NCI-H128 (cell line): ENCODE data around the gene SNX14.
"Not testable (repeated sequence)": the region's sequence is repeated elsewhere in the genome, so short reads cannot be mapped to it uniquely, and the experiment has no call there.

Experiments
- DNase-seq: peaks from one replicate; lab custom pipeline; 2025; ENCODE audit not compliant: unreplicated experiment; lab: John Stamatoyannopoulos, UW

The SNX14 gene

DNA sequence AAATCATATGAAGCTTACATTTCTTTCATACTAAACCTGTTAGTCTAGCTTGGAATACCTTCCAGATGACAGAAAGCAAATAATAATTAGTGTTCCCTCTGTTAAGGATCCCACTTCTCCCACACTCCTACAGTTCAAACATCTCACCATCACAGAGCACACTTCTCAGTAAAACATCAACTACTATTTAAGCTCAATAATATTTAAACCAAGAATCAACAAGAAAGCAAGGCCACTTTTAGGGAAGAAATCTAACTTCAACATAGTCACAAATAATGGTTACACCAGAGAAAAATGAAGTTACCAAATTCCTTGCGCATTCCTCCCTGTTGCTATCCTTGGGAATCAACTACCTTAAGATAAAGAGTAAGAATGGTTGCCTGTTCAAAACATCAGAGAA lies 1.6 kb downstream of the SNX14 start:
- no peak for DNase-seq

DNA sequence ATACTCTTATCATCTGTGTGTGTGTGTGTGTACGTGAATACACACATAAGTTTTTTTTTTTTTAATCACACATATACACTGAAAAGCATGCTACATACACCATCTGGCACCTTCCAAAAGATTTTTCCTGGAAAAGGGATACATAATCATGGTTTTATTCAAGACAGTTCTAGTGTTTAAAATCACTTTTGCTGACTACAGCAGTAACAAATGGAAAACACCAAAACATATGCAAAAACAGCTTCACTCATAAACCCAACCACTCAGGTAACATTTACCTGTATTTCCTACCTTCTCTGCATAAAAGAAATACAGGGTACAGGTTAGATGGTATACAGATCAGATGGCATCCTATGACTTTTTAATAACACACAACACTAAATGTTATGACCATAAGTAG lies 2.5 kb downstream of the SNX14 start:
- no peak for DNase-seq

DNA sequence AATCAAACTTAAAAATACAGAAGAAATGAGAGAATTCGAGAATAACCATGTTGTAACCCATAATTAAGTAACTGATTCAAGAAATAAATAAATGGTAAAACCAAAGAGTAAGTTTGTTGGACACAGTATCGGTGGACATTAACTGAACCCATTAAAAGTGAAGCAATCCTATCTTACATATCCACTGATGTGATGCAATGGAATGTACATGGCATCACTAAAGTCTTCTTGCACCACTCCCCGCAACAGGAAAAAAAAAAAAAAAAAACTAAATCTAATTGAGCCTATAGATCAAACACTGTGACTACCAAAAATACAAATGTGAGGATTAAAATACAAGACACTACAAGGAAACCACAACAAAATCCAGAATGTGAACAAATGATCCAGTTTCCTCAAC lies 7.9 kb downstream of the SNX14 start:
- DNase-seq, result no peak

GRCh38 chr6:85582832-85583231 lies 10.8 kb downstream of the SNX14 start:
- not testable (repeated sequence) for DNase-seq

- no peak for DNase-seq
Measured at GRCh38 chr6:85581572-85581971, 12.1 kb downstream of the SNX14 start.

DNA sequence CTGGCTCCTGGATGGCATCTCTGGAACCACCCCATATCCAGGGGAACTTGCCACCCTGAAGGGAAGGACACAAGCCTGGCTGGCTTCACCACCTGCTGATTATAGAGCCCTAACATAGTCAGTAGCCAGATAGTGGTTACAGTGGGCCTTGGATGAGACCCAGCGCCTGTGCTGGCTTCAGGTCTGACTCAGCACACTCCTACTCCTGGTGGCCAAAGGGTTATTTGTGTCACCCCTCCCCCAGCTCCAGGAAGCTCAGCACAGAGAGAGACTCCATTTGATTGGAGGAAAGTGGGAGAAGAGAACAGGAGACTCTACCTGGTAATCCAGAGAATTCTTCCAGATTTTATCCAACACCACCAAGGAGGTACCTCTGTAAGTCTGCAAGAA lies 12.8 kb downstream of the SNX14 start:
- no peak for DNase-seq

DNA sequence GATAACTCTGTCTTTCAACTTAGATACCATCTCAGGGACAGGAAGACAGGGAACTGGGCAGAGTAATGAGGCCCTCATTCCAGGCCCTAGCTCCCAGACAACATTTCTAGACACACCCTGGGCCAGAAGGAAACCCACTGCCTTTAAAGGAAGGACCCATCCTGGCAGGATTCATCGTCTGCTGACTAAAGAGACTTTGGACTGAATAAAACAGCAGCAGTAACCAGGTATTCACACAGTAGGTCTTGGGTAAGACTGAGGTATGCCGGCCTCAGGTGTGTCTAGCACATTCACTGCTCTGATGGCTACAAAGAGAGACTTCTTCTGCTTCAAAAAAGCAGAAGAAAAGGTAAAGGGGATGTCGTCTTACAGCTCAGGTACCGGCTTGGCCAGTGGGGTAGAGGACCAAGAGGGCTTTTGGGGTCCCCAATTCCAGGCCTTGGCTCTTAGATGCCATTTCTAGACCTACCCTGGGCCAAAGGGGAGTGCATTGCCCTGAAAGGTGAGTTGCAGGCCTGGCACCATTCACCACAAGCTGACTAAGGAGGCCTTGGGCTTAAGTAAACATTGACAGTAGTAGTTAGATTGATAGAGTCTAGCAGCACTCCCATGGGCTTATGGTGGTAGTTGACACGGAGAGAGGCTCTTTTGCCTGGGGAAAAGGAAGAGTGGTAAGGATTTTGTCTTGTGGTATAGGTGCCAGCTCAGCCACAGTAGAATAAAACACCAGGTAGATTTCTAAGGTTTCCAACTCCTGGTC lies 13.4 kb downstream of the SNX14 start:
- DNase-seq, result no peak

- no peak for DNase-seq
Measured at GRCh38 chr6:85579581-85579980, 14.1 kb downstream of the SNX14 start.

DNA sequence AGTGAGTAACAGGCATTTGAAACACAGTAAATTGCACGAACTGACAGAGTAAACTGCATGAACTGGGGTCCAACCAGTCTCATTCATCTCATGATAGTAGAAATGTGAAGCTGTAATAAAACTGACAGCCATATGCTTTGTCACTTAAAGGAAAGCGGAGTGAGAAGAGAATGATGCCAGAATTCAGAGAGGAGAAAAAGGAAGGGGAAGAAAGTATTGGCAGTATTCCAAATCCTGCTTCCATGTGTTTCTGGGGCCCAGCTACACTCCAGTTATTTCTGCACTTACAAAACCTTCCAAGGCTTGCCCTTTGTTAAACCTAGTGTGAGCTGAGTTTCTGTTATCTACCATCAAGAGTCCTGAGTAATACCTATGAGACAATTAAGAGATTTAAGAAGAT lies 17.2 kb downstream of the SNX14 start:
- no peak for DNase-seq

DNA sequence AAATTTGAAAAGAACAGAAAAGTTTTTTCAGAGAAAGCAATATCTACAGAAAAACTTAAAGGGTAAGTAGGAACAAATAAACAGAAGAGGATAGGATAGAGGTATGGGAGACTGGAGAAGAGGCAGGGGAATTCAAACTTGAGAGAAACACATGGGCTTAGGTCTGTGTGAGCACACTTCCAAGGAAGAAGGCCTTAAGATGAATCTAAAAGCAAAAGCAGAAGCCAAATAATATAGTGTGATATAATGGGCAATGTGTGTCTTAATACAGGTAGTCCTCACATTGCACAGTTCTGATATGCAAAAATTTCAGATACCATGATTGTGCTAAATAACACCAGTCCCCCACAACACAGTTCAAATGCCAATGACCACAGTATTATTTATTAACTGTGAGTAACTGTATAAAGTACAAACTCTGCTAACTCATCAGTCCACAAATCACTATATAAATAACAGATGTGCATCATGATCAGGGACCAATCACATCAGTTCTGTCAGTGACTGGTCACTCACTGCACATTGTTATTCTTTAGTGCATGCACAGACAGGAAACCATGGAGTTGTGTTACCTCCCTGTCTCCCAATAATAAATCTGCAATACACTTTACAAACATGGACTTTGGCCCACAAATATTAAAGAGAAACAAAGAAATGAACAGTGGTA lies 18.6 kb downstream of the SNX14 start:
- no peak for DNase-seq

- no peak for DNase-seq
Measured at GRCh38 chr6:85569323-85569722, 24.3 kb downstream of the SNX14 start.

- no peak for DNase-seq
Measured at GRCh38 chr6:85568411-85568810, 25.2 kb downstream of the SNX14 start.

GRCh38 chr6:85565736-85566135 lies 27.9 kb downstream of the SNX14 start:
- no peak for DNase-seq

- not testable (repeated sequence) for DNase-seq
Measured at GRCh38 chr6:85564223-85564622, 29.4 kb downstream of the SNX14 start.

GRCh38 chr6:85561750-85562357 lies 31.8 kb downstream of the SNX14 start:
- no peak for DNase-seq

- DNase-seq, result no peak
Measured at GRCh38 chr6:85556992-85557668, 36.5 kb downstream of the SNX14 start.

DNA sequence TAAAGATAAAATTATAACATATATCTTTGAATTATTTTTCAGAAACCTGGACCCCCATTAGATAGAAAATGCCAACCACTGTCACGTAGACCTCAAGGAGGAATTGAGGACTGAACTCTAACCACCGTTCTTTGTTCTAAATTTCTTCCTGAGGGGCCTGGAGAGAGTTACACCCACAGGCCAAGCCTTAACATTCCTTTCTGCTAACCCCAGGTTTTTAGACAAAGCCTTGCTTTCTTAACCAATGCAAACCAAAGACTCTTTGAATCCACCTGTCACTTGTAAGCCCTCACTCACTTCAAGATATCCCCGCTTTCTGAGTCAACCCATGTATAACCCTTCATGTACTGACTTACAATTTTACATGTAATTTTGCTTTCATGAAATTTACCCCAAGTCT lies 41.0 kb downstream of the SNX14 start:
- DNase-seq, result no peak

GRCh38 chr6:85551264-85551663 lies 42.4 kb downstream of the SNX14 start:
- DNase-seq, result no peak

GRCh38 chr6:85547719-85548118 lies 45.9 kb downstream of the SNX14 start:
- no peak for DNase-seq

DNA sequence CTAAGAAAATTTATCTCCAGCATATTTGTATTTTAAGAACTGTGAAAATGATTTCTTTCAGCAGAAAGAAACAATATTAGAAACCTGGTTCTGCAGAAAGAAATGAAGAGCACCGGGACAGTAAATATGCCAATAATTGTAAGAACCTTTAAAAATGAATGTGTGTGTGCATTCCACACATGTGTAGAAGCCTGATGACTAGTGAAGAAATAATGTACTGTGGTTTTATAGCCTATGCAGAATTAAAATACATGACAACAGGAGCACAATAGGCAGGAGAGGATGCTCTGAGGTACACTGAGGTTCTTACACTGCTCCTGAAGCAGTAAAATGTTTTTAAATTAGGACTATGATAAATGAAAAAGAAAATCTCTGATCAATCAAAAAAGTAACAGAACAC lies 48.9 kb downstream of the SNX14 start:
- DNase-seq, result no peak

GRCh38 chr6:85537055-85537494 lies 56.6 kb downstream of the SNX14 start:
- DNase-seq, result no peak

DNA sequence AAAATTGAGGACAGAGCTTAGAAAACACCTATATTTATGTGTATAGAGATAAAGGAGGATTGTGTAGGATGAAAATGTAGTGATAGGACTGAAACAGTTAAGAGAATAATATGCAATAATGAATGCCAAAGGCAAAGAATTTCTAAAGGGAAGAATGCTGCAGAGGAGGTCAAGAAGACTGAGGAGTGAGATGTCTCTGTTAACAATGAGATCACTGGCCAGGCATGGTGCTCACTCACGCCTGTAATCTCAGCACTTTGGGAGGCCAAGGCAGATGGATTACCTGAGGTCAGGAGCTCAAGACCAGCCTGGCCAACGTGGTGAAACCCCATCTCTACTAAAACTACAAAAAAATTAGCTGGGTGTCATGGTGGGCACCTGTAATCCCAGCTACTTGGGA lies 69.4 kb downstream of the SNX14 start:
- DNase-seq, result not testable (repeated sequence)
